Hematopoietic multipotent progenitor cell treated with erythropoietin and hydrocortisone succinate and interleukin-3 and kit ligand, for 6 days (in vitro differentiated cells): ENCODE measurements around the gene NTSR1.

Experiments used
- DNase-seq: peaks from one replicate; pipeline ENCODE4 v3.0.0-alpha.2; 2015

The NTSR1 gene

DNA sequence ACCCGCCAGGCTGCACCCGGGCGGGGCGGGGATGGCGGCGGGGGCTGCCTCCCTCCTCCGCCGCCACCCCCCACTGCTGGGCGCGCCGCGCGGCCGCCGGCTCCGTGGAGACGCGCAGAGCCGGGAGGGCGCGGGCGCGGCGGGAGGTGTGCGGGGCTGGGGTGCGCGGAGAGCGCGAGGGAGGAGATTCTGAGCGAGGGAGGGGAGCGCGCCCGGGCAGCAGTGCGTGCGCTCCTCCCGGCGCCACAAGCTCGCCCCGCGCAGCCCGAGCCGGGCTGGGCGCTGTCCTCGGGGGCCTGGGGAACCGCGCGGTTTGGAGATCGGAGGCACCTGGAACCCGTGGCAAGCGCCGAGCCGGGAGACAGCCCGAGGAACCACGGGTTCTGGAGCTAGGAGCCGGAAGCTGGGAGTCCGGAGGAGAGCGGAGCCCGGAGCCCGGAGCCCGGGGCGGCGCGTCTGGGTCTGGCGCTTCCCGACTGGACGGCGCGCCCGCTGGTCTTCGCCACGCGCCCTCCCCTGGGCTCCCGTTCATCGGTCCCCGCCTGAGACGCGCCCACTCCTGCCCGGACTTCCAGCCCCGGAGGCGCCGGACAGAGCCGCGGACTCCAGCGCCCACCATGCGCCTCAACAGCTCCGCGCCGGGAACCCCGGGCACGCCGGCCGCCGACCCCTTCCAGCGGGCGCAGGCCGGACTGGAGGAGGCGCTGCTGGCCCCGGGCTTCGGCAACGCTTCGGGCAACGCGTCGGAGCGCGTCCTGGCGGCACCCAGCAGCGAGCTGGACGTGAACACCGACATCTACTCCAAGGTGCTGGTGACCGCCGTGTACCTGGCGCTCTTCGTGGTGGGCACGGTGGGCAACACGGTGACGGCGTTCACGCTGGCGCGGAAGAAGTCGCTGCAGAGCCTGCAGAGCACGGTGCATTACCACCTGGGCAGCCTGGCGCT lies at the start of gene NTSR1:
Gene NTSR1 (plus strand): TSS at position 246 of the 946 bp plus-strand sequence. CDS start 372 bp downstream, at position 618.
- no peak for DNase-seq

- no peak for DNase-seq
Measured at GRCh38 chr20:62659488-62660239, 49.0 kb upstream of the NTSR1 start.

DNA sequence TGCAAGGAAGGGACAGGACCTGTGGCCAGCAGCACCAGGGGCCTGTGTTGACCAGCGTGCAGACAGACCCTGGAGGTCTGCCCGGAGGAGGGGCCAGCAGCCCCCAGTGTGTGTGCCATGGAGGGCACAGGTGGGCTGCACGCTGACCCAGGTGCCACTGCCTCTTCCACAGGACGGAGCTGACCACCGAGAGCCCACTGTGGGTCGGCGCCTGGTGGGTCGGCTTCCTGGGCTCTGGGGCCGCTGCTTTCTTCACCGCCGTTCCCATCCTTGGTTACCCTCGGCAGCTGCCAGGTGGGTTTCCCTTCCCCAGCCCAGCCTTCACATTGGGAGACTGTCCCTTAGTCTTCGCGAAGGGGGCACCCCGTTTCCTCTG lies 48.4 kb upstream of the NTSR1 start:
- no peak for DNase-seq

GRCh38 chr20:62660768-62661167 lies 47.9 kb upstream of the NTSR1 start:
- DNase-seq, result no peak

DNA sequence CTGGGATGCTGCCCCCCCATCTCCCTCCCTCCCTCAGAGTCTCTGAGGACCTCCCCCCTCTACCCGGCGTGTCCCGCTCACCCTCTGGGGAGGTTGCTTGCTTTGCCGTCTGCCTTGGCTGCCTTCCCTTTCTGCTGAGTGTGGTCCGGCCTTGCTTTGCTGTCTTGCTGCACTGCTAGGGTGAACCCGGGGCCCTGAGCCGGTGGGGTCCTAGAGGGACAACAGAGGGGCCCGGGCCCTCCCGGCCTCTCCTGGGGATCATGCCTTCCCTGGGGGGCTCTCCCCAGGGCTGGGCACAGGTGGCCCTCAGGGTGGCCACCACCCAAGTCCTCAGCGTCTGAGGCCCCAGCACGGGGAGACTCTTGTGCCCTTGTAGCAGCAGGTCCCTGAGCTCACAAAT lies 47.0 kb upstream of the NTSR1 start:
- no peak for DNase-seq

DNA sequence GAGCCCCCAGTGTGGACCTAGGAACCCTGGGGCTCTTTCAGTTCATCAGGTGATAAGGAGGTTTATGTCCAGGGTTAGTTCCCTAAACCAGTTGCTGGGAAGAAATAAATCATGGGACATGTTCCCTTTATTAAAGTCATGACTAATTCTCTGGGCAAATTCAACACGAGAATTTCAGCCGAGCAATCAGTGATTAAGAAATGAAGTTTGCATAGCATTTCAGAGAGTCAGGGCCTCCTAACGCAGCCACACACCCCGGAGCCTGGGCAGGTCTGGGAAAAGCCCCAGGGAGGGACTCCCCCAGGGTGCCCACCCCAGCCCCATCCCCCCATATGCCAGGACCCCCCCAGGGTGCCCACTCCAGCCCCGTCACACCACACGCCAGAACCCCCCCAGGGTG lies 46.2 kb upstream of the NTSR1 start:
- no peak for DNase-seq

GRCh38 chr20:62663145-62664018 lies 45.3 kb upstream of the NTSR1 start:
- DNase-seq, result no peak

DNA sequence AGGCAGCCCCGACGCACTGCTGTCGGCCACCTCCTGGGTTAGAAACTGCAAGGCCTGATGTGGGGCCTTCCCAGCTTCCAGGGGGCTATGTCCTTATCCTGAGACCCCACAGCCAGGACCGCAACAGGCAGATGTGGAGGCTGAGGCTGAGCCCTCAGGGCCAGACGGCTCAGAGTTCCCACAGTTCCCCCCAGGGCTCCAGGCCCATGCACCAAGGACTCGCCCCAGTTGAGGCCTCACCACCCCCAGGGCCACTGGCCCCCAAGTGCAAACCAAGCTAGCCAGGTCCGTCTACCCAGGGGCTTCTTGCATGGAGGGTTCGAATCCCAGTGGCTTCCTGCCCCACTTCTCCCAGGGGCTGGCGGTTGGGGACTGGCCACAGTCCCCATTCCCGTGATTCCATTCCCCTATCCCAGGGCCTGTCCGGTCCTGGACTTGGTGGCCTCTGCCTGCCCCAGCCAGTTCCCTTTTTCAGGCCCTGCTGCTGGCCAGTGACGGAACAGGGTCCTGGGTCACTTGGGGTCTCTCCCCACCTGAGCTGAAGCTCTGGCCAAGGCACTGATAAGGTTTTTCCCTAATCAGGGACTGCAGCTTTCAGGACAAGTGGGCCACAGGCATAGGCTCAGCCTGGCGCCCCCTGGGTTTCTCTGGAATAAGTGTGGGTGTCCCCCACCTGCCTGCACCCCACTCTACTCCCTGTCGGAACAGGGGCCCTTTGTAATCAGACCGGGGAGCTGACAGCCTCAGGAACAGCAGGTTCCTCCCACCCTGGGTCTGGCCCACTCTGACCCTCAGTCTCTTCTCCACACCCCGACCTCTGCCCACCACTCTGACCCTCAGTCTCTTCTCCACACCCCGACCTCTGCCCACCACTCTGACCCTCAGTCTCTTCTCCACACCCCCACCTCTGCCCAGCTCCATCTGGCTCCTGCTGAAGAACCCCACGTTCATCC lies 44.3 kb upstream of the NTSR1 start:
- DNase-seq, result no peak

DNA sequence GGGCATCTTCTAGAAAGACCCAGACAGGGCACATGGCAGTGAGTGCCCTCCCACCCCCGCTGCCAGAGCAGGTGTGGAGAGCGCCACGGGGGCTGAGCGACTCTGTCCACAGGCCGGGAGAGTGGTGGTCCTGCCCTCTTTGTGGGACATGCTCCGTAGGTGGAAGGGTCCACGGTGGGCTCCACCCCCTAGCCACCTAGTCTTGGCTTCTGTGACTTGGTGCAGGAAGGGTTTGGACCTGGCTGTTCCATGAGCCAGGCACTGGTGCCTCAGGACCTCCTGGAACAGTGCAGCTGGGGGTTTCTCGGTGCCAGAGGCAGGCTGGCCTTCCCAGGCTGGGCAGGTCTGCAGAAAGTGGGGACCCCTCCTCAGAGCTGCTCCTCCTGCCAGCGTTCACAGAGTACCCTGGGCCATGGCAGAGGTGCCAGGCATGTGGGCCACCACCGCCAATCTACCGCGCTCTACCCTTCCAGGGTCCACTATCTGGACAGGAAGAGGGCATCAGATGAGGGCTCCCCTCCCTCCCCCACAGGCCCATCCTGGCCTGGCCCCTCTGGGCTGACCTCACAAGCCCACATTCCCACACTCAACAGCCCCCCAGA lies 43.4 kb upstream of the NTSR1 start:
- DNase-seq, result no peak

GRCh38 chr20:62665826-62666735 lies 42.6 kb upstream of the NTSR1 start:
- no peak for DNase-seq

DNA sequence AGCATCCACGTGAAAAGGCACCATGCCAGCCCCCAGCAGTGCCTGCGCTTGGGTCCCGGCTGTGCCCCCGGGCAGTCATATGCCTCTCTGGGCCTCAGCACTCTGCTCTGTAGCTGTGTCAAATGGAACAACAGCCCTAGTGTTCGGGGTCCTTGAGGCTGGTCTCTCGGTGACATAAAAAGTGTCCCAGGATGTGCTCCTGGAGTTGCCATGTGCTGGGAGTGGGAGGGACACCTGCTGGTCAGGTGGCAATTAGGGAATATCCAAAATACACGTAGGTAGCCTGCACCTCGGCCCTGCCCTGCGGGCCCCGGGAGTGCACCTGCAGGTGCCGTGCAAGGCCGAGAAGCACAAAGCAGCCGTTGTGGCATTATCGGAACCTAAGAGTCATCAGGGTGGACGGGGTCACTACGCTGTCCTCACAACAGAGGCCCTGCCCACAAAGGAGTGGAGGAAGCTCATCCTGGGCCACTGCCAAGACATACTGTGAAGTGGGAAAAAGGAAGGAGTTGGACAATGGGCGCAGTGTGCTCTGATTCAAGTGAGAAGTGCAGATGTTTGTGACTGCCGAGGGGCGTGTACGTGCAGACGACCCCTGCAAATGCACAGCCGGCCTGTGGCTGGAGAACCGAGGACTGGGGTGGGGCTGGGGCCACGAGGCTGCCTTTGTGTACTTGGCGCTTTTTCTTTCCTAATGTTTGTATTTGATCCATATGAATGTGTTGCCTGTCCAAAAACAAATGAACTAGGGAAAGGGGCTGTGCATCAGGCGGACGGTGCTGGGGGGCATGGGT lies 41.7 kb upstream of the NTSR1 start:
- DNase-seq, result no peak

DNA sequence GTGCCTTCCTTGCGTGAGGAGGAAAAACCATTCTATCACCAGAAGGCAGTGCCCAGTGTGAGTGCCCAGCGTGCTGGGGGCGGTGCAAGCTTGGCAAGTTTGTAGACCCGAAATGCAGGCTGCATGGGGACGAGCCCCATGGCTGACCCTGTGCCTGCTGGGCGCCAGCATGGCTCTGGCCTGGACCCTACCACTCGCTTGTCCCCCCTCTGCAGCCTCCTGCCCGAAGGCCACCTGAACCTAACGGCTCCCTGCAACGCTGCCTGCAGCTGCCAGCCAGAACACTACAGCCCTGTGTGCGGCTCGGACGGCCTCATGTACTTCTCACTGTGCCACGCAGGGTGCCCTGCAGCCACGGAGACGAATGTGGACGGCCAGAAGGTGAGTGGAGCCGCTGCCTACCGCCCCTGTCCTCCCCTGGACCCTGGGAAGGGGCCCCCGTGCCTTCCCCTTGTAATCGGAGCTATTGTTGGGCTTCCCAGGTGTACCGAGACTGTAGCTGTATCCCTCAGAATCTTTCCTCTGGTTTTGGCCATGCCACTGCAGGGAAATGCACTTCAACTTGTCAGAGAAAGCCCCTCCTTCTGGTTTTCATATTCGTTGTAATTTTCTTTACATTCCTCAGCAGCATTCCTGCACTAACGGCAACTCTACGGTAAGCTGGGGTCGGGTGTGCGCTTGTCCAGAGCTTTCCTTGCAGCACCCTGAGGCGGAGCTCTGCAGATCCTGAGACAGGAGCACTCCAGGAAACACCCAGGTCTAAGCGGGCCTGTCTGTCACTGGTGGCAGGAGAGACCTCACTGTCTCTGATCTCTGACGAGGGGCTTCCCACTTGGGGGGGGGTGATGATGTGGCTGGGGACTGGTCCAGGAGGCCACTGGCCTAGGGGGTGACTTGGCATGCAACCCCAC lies 40.9 kb upstream of the NTSR1 start:
- no peak for DNase-seq

DNA sequence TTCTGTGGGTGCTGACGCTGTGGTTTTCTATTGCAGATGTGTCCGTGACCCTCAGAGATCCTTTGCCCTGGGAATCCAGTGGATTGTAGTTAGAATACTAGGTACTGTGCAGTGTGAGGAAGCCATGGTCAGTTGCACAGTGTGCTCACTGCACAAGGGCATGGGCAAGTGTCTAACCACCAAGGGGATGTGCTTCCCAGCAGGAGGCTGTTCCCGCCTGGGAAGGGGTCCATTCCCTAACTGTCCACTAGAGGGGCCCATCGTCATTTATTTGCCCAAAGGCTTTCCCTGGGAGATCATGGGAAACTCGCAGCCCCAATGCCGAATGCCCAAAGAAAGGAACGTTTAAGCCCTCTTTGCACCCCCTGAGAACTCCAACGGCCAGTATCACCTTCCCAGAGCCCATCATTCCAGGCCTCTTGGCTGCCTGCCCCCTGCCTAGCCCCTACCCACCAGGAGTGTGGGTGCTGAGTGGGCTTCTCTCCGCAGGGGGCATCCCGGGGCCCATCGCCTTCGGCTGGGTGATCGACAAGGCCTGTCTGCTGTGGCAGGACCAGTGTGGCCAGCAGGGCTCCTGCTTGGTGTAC lies 40.1 kb upstream of the NTSR1 start:
- peak; percentile 67 for DNase-seq

DNA sequence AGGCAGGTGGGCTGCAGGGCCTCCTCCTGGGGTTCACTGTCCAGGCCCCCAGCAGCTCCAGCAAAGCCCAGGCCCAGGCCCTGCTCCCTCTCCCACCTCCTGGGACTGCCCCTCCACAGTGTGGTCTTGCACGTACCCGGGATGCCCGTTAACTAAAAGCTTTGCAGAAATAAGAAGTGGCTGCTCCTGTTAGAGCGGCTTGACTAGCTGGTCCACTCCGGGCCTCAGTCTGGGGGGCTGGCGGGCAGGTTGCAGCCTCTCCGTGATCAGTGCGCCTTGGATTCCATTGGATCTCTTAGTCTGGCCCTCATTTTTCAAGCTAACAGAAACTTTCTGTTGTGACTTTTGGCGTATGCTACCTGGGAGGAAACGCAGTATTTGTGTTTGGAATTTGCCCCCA lies 39.4 kb upstream of the NTSR1 start:
- no peak for DNase-seq

DNA sequence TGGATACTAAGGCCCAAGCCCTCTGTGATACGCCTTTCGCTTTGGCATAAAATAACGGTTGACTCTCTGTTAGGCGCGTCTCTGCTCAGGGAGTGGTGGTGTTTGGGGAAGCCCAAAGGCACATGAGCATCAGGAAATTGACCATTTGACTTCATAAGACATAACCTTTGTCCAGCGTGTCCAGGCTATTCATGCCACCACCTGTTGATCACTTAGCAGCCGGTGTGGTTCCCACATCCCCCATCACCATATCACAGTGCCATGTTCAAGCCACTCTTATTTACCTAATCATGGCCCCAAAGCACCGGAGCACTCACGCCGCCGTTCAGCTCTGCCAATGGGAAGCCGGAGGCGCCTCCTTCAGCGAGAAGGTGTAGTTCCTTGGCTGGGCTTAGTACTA lies 38.5 kb upstream of the NTSR1 start:
- DNase-seq, result no peak

DNA sequence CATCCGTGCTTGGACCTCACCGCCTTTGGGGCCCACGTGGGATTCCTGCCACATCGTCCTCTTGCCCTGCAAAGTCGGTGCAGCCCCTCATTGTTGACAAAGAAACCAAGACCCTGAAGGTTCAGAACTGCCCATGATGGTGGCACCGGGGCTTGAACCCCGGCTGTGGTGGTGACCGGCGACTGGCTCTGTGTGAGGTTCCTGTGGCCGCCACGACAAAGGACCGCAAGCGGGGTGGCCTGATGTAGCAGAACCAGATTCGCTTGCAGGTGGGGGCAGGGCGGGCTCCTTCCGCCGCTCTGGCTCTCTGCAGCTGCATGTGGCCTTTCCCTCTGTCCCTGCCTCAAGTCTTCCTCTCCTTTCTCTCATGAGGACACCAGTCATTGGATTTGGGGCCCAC lies 37.6 kb upstream of the NTSR1 start:
- no peak for DNase-seq

- DNase-seq, result peak; percentile 36
Measured at GRCh38 chr20:62671765-62672164, 36.9 kb upstream of the NTSR1 start.

DNA sequence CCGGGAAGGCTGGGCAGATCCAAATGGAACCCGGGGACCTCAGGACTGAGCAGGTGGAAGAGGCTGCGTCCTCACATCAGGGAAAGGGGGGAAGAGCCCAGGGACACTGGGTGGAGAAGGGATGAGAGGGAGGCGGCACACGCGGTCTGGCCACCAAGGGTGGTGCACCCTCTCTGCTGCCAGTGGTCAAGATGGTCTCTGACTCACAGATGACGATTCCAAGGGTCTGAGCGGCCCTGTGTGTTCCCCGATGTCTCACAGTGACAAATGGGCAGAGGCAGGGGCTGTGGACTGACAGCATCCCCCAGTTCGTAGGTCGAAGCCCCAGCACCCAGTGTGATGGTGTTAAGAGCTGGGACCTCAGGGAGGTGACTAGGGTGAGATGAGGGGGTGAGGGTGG lies 34.3 kb upstream of the NTSR1 start:
- no peak for DNase-seq
